ENCODE results near the gene SLC22A14. TPM values are rescaled to one million over a fixed set of nuclear protein-coding genes. Genes with fewer than 3 reads are reported as not detected.

Gene SLC22A14
- total and polyA plus RNA-seq, 9 of the 15 experiments (the other 6 are each of a cell fraction or from before 2014, with no cell fraction given) = 0.03 to 0.07 TPM; not detected in 7

- no peak for TF ChIP-seq CHD7 (IDR thresholded peaks at IDR 0.05; ENCODE audit: low read depth, low read length)
- TF ChIP-seq PHF20 (IDR thresholded peaks at IDR 0.05; ENCODE audit: partially characterized antibody) = no peak
- no peak for TF ChIP-seq CAMTA2 (CRISPR knock-in tag; conservative IDR thresholded peaks at IDR 0.05)
- TF ChIP-seq ZNF263 (CRISPR knock-in tag; IDR thresholded peaks at IDR 0.05; ENCODE audit: borderline replicate concordance) = no peak
- no peak for TF ChIP-seq ZBTB40 (IDR thresholded peaks at IDR 0.05)
- no peak for TF ChIP-seq ZBTB40 (CRISPR knock-in tag; IDR thresholded peaks at IDR 0.05)
- no peak for TF ChIP-seq PTBP1 (IDR thresholded peaks at IDR 0.05; ENCODE audit: low read depth, low read length)
- TF ChIP-seq KHSRP (IDR thresholded peaks at IDR 0.05) = no peak
These were observed 29.8 kb downstream of the SLC22A14 start (continued) for GRCh38 chr3:38311941-38312340.

Data from K562 (cell line).